Occipital lobe (tissue), 2 donors: ENCODE measurements around the gene FUOM. TPM values are rescaled to one million over a fixed set of nuclear protein-coding genes. Genes with fewer than 3 reads are reported as not detected.
A peak's percentile ranks its signal among the peaks of the same experiment; 100 is the strongest.
"Not testable (repeated sequence)": the region's sequence is repeated elsewhere in the genome, so short reads cannot be mapped to it uniquely, and the experiment has no call there.

ENCODE experiments used
- DNase-seq: peaks from one replicate; lab custom pipeline; 2025; lab: John Stamatoyannopoulos, UW
- total RNA-seq: library from RNA; depleted of rRNA; stranded (reverse); fragments of >200 nt; gene quantifications from one replicate; pipeline ENCODE4 v1.2.3, GENCODE V29; 2014

FUOM gene
- total RNA-seq, 1 donor from 2014 or later = 6.9 TPM

DNA sequence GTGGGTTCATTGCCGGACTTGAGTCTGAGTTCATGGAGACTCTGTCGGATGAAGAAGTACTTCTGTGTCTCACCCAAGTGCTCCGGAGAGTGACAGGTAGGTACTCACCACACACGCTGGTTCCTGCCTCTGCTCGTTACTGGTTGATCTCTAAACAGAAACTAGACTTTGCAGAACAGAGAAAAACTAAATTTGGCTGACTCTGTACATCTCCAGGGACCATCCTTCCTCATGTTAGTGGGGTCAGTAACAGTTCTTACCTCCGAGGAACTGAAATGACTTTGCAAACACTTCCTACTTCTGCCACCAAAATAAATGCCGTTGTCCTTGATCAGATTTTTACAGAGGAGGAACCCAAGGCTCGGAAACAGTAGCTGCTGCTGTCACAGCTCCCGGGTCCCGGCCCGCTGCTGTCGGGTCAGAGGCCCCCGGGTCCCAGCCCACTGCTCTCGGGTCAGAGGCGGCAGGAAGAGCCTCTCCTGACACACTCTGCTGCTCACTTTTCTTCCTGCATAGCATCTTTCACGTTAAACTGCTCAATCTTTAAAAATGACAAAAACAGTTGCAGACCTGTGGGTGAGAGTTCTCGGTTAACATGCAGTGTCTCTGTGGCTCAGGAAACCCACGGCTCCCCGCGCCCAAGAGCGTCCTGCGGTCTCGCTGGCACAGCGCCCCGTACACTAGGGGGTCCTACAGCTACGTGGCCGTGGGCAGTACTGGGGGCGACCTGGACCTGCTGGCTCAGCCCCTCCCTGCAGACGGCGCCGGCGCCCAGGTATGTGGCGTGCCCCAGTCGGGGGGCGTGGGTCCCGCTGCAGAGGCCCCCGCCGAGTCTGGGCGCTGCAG is 31.4 kb upstream of the FUOM start:
- no peak for DNase-seq

DNA sequence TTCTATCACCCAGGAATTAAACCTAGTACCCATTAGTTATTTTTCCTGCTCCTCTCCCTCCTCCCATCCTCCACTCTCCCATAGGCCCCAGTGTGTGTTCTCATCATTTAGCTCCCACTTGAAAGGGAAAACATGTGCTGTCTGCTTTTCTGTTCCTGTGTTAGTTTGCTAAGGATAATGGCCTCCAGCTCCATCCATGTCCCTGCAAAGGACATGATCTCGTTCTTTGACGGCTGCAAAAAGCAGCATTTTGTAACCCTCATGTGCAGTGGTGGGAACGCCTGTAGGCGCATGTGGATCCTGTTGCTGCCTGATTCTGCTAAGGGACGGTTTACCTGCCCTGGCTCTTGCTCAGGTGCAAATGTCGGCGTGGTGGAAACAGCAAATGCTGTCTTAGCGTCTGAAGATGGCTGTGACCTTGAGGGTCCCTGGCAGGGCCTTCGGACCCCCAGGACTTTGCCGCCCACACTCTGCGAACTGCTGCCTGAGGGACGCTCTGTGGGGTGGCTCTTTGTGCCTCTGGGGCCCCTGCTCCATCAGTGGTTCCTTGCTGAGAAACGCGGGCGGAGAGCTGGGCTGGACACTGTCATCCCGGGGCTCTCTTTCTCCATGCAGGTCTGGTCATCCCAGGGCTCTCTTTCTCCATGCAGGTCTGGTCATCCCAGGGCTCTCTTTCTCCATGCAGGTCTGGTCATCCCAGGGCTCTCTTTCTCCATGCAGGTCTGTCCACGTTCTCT is 30.6 kb upstream of the FUOM start:
- DNase-seq = no peak

DNA sequence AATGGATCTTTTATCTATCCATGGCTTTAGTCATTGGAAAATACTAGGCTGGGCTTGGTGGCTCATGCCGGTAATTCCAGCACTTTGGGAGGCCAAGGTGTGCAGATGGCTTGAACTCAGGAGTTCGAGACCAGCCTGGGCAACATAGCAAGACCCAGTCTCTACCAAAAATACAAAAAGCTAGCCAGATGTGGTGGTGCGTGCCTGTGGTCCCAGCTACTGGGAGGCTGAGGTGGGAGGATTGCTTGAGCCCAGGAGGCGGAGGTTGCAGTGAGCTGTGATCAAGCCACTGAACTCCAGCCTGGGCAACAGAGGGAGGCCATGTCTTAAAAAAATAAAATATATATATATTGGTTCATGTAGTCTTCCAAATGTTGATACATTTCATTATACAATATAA is 29.1 kb upstream of the FUOM start:
- DNase-seq = not testable (repeated sequence)

DNA sequence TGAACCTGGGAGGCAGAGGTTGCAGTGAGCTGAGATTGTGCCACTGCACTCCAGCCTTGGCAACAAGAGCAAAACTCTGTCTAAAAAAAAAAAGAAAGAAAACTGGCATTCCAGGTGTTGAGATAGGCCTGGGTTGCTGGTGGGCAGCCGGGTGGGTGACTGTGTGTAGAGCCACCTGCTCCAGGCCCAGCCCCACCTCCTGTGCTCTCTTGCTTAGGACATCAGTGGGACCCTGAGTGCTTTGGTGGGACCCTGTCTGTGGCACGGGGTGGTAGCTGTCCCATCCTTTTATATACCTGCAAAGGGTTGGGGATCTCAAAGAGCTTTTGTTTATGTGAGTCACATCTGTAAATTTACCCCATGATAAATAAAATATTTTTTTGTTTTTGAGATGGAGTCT is 27.4 kb upstream of the FUOM start:
- DNase-seq = no peak

DNA sequence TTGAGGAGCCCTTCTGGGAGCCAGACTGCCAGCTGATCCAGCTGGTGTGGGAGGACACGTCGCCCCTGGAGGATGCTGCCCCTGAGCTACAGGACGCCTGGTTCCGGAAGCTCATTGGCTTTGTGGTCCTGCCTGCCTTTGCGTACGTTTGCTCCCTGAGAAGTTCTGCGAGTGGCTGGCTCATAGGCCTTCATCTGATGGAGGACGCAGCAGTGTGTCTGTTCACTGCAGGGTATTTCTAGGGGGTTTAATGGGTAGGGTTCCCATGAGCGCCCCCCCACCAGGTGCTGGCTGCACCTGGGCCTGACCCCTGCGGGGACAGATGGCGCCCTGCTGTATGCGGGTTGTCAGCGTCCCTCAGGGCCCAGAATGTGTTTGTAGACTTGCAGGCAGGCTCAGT is 26.3 kb upstream of the FUOM start:
- DNase-seq = no peak

DNA sequence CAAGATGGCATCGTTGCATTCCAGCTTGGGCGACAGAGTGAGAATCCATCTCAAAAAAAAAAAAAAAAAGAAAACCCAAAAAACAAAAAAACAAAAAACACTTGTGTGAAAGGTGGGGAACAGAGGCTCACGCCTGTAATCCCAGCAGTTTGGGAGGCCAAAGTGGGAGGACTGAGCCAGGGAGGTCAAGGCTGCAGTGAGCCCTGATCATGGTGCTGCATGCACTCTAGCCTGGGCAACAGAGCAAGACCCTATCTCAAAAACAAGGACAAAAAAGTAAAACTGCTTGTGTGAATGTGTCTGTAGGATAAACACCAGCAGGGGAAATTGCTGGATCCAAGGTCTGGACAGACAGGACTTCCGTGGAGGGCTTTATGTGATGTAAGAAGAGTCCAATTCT is 25.7 kb upstream of the FUOM start:
- no peak for DNase-seq

DNA sequence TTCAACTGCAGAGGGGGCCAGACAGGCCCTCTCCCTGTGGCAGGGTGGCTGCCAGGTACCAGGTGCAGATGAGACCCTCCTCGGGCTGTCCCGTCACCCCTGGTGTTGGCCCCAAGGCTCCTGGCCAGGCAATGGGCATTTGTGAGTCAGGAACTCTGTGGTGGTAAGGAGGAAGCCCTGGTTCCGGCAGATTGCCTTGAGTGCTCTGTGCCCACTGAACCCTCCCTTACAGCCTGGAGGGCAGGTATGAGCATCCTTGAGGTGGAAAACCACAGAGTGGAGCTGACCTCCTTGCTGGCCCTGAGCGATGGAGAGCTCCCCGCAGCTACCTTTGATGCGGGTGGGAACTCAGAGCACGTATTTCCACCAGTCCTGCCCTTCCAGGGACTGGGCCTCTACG is 23.2 kb upstream of the FUOM start:
- no peak for DNase-seq

DNA sequence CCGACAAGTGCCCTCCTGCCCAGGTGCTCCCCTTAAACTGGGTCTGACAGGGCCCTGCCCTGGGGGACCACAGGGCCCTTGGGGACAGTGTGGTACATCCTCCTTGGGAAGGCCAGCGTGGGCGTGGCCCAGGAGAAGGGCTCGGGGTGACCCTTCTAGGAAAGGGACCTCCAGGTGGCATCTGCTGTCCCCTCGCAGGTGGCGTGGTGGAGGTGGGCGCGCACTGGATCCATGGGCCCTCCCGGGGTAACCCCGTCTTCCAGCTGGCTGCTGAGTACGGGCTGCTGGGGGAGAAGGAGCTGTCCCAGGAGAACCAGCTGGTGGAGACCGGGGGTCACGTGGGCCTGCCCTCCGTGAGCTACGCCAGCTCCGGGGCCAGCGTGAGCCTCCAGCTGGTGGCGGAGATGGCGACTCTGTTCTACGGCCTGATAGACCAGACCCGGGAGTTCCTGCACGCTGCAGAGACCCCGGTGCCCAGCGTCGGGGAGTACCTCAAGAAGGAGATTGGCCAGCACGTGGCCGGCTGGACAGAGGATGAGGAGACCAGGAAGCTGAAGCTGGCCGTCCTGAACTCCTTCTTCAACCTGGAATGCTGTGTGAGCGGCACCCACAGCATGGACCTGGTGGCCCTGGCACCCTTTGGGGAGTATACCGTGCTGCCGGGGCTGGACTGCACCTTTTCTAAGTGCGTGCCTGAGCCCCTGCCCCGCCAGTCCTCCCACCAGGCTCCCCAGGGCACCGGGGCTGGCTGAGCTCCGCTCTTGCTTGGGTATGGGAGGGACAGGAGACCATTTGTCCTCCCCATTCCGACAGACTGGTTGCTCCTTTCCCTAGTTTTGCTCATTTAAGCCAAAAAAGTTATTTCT is 22.2 kb upstream of the FUOM start:
- DNase-seq = no peak

DNA sequence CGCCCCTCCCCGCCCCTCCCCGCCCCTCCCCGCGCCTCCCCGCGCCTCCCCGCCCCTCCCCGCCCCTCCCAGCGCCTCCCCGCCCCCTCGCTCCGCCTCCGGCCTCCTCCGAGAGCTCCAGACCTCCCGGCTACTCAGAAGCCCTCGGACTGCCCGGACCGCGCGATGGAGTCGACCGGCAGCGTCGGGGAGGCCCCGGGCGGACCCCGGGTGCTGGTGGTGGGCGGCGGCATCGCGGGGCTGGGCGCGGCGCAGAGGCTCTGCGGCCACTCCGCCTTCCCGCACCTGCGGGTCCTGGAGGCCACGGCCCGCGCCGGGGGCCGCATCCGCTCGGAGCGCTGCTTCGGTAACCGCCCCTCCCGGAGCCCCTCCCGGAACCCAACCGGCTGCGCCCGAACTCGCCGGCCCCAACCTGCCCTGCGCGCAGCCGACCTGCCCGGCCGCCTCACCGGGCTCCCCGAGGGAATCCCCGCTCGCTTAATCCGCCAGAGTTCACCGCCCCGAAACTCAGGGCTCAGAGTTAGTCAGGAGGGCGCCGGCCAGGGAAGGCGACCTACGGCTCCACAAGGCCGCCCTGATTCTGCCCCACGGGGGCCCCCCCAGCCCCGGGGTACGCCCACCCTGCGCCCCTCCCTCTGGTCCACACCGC is 21.5 kb upstream of the FUOM start, which contains the start of gene PAOX:
TSS of gene PAOX (plus strand) at position 111 of the 649 bp plus-strand sequence. CDS start at position 166, 55 bp downstream.
- DNase-seq = peak; percentile 37

DNA sequence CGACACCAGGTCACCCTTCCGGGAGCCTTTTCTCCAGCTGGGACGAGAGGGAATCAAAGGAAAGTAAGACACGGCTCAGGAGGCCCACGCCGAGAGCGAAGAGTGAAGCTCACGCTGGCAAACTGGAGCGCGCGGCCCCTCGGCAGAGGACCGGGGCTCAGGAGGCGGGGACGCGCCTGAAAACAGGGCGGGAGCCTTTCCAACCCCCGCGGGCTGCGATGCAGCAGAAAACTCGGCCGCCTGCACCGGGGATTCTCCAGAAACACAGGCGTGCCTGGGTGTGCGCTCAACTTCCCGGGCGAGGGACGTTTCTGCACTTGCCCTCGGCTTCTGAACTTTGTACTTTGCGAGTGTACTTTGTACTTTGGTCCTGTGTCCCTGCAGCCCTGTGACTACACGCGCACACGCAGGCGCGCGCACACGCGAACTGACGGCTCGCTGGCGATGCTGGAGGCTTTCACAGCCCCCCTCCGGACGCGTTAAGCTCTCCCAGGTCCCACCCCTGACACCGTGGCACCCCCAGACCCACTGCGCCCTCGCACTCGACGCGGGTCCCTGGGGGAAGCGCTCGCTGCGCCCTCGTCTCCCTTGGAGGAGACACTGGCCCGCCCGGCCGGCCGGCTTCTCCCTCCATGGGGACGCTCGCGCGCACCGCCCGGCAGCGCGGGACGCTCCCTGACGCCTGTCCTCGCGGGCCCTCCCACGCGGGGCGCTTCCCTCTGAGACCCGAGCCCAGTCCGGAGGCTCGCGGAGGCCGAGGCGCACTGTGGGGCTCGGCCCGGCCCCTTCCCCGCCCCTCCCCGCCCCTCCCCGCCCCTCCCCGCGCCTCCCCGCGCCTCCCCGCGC is 20.7 kb upstream of the FUOM start:
- peak; percentile 38 for DNase-seq

DNA sequence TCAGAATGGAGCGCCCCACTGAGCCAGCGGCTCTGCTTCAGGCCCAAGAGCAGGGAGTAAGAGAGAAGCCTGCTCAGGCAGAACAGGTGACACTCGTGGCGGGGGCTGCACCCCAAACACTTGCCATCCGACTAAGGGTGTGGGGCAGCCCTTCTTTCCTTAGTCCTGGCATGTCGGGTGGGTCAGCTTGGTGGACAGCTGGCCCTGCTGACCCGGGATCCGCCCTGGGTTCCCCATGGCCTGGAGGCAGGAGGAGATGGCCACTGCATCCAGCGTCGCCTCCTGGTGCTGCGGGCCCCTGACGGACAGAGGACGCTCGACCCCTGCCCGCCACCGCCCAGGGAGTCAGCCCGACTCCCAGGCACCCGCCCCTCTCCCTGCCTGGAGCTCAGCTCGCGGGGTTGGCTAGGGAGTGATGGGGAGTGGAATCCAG is 20.0 kb upstream of the FUOM start:
- no peak for DNase-seq

DNA sequence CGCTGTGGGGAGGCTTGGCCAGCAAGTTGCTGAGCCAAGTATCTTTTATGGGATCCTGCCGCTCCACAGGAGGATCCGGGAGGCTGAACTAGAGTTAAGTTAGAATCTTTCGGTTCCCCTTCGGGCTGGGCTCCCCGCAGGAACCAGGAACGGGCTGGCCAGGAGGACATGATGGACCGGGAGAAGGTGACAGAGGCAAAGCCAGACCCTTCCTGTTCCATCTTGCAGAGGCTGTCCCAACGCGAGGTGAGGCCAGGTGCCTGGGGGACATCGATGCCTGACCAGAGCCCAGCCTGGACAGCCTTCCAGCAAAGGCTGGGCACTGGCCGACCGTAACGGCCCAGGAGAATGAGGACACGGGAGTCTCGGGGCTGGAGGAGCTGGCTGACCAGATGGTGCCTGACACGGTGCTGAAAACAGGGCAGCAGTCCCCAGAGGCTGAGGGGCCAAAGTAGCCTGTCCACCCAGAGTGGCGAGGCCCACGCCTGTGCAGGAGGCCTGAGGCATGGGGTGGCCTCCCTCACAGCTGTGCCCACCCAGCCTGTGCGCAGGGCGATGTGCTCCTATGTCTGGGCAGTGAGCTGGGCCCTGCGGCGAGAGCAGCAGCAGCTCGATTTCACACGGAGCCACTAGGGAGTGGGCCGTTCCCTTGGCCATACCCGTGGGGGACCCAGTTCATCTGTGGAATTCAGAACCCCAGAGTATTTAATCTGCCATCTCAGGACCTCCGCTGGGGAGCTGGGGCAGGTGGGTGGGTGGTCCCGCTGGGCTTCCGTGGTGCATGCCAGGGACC is 19.4 kb upstream of the FUOM start:
- no peak for DNase-seq

DNA sequence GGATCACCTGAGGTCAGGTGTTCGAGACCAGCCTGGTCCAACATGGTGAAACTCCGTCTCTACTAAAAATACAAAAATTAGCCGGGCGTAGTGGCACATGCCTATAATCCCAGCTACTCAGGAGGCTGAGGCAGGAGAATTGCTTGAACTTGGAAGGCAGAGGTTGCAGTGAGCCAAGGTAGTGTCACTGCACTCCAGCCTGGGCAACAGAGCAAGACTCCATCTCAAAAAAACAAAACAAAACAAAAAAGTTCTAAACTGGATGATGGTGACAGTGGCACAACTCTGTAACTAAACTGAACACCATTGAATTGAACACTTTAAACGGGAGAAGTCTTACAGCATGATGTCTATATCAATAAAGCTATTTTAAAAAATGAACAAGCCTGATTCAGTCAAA is 18.4 kb upstream of the FUOM start:
- DNase-seq = not testable (repeated sequence)

DNA sequence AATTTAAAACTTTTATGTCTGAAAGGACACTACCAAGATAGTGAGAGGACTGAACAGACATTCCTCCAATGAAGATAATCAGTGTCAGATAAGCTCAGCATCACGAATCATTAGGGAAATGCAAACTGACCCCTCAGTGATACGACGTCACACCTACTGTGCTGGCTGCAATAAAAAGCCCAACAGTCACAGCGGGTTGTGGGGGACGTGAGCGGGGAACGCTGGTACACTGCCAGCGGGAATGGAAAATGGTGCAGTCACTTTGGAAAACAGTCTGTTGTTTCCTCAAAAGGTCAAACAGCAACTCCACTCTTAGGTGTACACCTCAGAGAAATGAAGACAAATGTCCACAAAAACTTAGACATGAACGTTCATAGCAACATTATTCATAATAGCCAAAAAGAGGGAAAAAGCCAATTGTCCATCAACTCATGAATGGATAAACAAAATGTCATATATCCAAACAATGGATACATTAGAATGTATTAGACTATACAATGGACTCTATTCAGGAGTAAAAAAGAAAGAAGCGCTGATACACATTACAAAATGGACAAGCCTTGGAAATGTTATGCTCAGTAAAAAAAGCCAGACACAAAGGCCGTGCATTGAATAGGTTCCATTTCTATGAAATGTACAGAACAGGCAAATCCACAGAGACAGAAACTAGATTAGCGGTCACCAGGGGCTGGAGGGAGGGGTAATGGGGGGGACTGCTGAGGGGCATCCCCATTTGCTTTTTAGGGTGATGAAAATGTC is 17.7 kb upstream of the FUOM start:
- no peak for DNase-seq

DNA sequence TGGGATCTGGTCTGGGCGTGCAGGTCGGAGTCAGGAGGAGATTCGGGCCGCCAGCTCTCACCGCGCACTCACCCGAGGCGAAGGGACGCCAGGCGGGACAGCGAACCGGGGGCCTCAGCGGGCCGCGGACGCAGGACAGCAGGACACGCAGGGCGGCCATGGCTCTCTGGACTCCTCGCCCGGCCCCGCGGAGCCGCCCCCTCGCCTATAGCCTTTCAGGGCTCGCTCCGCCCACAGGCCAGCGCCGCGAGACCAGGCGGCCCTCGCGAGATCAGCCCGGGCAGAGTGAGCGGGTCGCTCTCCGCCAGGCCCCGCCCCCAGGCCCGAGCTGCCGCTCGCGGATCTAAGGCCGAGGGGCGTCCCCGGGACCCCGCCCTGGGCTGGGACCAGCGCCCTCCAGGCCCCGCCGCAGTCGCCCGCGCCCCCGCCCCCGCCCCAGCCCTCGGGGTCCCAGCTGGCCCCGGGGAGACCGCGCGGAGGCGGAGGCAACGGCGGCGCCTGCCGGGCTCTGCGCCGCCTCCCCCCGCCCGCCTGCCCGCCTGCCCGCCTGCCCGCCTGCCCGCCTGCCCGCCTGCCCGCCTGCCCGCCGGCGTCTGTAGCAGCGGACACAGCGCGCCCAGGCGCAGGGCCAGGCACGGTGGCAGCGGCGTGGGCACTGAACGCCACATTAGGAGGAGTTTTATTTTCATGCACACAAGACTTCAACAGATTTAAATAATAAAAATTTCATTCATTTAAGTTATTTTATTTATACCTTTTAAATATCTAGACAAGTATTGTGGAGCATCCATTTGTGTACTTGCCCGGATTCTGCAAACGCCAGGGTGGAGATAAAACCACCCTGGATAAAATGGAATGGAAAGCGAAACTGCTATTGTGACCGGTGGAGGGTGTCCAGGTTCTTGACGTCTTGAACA is 15.6 kb upstream of the FUOM start, which contains the start of gene ECHS1:
TSS of gene ECHS1 (minus strand) at position 181 of the 917 bp plus-strand sequence. CDS start at position 160, 21 bp downstream.
- DNase-seq = peak; percentile 91

DNA sequence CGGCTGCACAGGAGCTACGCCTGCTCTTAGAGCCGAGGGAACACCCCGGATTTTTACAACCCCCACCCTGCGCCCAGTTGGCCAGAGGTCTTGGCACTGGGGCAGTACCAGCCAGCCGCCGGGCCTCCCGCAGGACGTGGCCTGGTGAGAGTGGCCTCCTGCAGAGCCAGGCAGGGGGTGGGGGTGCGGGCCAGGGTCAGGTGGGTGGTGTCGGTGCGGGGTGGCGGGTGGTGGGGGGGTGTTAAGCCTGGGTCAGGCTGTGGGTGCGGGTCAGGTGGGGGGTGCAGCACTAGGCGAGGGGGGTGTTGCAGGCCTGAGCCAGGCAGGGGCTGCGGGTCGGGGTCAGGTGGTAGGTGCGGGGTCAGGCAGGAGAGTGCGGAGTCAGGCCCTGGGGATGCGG is 14.7 kb upstream of the FUOM start:
- DNase-seq = no peak

DNA sequence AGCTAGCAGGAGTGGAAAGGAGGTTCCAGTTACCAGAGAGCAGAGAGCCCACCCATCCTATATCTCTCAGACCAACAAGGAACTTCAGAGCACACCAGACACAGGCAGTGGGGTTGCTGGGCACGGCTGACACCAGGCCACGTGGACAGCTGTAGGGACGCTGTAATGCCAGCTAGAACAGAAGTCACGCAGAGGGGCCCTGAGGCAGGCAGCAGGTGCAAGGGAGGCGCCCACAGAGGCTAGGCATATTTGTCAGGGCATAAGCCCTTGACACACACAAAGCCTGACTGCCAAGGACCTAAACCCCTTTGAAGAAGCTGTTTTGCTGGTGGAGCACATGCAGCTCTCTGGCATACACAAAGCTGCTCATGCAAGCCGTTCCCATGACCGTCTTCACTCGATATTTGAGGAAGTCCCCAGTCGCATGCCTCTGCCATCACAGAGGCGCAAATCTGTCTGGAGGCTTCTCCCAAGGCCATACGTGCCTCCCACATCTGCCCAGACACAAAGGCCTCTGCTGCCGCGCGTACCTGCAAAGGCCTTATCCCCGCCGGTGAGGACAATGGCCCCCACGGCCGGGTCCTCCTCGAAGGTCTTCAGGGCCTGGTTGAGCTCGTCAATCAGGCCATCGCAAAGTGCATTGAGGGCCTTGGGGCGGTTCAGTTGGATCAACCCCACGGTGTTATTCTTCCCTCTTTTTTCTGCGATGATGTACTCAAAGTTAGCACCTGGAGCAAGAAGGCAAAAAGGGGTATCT is 12.4 kb upstream of the FUOM start:
- no peak for DNase-seq
